ENCODE data around the gene MAB21L2.

Gene MAB21L2

DNA sequence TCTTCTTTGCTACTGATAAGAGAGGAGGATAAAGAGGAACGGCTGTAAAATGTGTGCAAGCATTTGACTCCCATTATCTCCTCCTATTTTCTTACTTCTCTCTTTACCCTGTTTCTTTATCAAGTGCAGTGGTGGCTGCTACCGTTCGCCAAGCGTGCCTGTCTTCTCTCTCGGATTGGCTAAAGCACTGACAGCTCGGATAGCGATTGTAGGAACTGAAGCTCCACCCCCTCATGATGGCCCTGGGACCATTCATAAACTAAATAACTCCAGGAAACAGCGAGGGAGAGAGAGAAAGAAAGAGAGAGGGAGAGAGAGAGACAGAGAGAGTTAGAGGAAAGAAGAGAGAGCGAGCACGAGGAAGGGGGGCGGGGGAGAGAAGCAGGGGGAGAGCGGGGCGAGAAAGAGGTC lies 305 bp upstream of the MAB21L2 start:
- no peak for DNase-seq (ENCODE audit: low read depth)
- TF ChIP-seq, protein P1, sequence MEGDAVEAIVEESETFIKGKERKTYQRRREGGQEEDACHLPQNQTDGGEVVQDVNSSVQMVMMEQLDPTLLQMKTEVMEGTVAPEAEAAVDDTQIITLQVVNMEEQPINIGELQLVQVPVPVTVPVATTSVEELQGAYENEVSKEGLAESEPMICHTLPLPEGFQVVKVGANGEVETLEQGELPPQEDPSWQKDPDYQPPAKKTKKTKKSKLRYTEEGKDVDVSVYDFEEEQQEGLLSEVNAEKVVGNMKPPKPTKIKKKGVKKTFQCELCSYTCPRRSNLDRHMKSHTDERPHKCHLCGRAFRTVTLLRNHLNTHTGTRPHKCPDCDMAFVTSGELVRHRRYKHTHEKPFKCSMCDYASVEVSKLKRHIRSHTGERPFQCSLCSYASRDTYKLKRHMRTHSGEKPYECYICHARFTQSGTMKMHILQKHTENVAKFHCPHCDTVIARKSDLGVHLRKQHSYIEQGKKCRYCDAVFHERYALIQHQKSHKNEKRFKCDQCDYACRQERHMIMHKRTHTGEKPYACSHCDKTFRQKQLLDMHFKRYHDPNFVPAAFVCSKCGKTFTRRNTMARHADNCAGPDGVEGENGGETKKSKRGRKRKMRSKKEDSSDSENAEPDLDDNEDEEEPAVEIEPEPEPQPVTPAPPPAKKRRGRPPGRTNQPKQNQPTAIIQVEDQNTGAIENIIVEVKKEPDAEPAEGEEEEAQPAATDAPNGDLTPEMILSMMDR (IDR thresholded peaks at IDR 0.05; ENCODE audit: insufficient read depth, low read depth, low read length, missing control alignments), result no peak
- no peak overlapping the region for H3K4me3 ChIP-seq (ENCODE audit: low read depth, low read length)

DNA sequence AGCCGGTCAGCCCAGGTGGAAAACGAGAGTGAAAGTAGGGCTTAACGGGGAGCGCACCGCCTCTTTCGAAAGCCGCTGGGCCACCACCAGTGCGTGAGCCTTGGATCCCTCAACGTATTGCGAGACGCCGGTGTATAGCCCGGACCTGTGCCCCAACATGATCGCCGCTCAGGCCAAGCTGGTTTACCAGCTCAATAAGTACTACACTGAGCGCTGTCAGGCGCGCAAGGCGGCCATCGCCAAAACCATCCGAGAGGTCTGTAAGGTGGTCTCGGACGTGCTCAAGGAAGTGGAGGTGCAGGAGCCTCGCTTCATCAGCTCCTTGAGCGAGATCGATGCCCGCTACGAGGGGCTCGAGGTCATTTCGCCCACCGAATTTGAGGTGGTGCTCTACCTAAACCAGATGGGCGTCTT lies 929 bp downstream of the MAB21L2 start:
- no peak for DNase-seq (ENCODE audit: low read depth)

DNA sequence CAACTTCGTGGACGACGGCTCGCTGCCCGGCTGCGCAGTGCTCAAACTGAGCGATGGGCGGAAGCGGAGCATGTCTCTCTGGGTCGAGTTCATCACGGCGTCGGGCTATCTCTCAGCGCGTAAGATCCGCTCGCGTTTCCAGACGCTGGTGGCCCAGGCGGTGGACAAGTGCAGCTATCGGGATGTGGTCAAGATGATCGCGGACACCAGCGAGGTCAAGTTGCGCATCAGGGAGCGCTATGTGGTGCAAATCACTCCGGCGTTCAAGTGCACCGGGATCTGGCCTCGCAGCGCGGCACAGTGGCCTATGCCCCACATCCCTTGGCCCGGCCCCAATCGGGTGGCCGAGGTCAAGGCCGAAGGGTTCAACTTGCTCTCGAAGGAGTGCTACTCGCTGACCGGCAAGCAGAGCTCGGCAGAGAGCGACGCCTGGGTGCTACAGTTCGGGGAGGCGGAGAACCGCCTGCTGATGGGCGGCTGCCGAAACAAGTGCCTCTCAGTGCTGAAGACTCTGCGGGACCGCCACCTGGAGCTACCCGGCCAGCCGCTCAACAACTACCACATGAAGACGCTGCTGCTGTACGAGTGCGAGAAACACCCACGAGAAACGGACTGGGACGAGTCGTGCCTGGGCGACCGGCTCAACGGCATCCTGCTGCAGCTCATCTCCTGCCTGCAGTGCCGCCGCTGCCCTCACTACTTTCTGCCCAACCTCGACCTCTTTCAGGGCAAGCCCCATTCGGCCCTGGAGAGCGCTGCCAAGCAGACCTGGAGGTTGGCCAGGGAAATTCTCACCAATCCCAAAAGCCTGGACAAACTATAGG lies 1.5 kb downstream of the MAB21L2 start:
- TF ChIP-seq, protein P1 (IDR thresholded peaks at IDR 0.05; ENCODE audit: insufficient read depth, low read depth, low read length, missing control alignments), result no peak
- H3K4me3 ChIP-seq (ENCODE audit: low read depth, low read length), result no peak overlapping the region
- DNase-seq (ENCODE audit: low read depth), result no peak

More for the DNA sequence above, 929 bp downstream of the MAB21L2 start:
- TF ChIP-seq, protein P1 (IDR thresholded peaks at IDR 0.05; ENCODE audit: insufficient read depth, low read depth, low read length, missing control alignments), result no peak
- no peak overlapping the region for H3K4me3 ChIP-seq (ENCODE audit: low read depth, low read length)

DNA sequence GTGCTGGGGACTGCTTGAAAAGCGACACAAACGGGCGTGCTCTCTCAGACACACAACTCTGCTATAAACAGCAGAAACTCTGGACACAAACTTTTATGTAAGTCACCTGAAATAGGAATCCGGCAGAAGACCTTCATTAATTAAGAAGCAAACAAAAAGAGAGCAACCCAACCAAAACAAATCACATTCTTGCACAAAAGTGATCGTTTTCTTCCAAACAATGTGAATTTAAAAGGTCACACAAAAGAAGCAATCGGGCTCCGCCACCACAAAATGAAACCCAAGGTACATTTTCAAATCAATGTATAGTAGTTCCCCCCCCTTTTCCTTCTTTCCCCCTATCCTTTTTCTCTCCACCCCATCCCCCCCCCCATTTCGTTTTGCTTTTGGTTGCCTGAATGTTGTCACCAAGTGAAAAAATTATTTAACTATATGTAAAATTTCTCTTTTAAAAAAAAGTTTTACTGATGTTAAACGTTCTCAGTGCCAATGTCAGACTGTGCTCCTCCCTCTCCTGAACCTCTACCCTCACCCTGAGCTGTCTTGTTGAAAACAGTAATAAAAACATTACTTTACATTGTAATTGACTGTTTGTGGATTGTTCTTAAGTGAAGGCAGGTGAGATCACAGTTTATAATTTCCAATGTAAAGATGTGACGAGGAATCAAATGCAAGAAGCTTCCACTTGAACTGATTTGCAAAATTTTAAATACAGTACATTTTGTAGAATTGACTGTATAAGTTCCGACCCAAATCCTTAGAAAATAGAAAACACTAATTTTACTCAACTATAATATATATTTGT lies 2.4 kb downstream of the MAB21L2 start:
- no peak for DNase-seq (ENCODE audit: low read depth)

DNA sequence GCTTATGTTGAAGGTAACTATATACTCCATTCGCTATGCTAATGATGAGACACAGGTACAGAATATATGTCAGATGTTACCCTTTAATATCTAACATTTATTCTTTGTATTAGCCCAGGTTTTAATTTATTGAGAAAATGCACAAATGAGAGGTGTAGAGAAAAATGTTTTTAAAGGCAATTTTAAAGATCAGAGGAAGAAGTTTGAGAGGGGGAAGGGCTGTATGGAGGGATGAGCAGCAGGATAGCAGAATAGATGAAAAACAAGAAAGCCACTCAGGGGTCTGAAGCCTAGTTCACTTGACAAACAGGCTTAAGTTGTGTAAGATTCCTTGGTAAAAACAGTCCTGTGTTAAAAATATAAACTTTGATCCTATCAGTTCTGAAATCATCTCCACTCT lies 3.7 kb downstream of the MAB21L2 start:
- no peak for DNase-seq (ENCODE audit: low read depth)
- TF ChIP-seq, protein P1 (IDR thresholded peaks at IDR 0.05; ENCODE audit: insufficient read depth, low read depth, low read length, missing control alignments), result no peak
- no peak overlapping the region for H3K4me3 ChIP-seq (ENCODE audit: low read depth, low read length)

More for the DNA sequence above, 2.4 kb downstream of the MAB21L2 start:
- no peak overlapping the region for H3K4me3 ChIP-seq (ENCODE audit: low read depth, low read length)
- TF ChIP-seq, protein P1 (IDR thresholded peaks at IDR 0.05; ENCODE audit: insufficient read depth, low read depth, low read length, missing control alignments), result no peak

DNA sequence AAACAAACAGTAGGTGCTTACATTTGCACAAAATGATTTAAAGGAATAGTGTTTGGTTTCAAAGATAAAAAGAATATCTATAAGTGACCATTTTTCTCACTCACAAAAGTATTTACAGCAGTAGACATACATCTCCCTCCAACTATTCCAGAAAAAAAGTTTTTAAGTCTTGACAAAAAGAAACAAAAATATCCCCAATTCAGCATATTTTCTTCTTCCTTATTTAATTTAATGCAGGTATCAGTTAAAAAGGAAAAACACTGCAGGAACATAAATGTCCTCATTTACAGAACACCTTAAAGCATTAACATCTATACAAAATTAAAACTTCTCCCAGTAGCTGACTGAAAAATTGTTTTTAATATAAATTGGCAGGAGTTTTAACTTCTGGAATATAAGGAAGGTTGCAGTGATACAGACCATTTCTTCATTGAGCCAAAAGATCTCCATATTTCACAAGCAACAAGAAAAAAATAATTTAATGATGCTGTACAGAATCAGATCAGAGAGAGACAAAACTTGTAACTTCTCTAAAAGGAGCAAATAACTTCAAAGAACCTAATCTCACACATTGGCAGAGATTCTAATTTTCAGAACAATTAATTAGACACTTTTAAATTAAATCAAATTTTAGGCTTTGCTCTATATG lies 4.3 kb downstream of the MAB21L2 start:
- no peak for DNase-seq (ENCODE audit: low read depth)
- TF ChIP-seq, protein P1 (IDR thresholded peaks at IDR 0.05; ENCODE audit: insufficient read depth, low read depth, low read length, missing control alignments), result no peak
- H3K4me3 ChIP-seq (ENCODE audit: low read depth, low read length), result no peak overlapping the region

Data from GM12865 (cell line).